Eye (tissue), 1 donor: ENCODE data around the gene ATP1A1.
A peak's percentile ranks its signal among the peaks of the same experiment; 100 is the strongest.

Experiments
- DNase-seq: peaks from one replicate; pipeline ENCODE4 v3.0.0-alpha.2; 2015

Gene ATP1A1

GRCh38 chr1:116392717-116393404 is 19.8 kb downstream of the ATP1A1 start:
- DNase-seq: no peak

DNA sequence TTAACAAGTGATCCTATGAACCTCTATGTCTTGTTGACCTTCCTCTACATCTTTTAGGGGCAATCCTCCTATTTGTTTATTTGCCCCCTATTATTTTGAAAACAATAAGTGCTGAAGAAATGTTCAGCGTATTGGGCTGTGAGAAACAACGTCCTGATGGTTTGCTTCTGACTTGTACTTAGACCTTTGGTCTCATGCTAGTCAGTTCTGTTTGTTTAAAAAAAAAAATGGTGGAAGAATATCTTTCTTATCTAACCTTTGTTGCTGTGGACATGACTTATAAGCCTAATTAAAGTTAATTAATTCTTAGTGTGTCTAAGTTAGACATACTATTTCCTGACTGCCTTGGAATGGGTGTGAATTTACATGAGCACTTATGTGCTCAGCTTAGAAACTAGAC is 20.7 kb downstream of the ATP1A1 start:
- no peak for DNase-seq

DNA sequence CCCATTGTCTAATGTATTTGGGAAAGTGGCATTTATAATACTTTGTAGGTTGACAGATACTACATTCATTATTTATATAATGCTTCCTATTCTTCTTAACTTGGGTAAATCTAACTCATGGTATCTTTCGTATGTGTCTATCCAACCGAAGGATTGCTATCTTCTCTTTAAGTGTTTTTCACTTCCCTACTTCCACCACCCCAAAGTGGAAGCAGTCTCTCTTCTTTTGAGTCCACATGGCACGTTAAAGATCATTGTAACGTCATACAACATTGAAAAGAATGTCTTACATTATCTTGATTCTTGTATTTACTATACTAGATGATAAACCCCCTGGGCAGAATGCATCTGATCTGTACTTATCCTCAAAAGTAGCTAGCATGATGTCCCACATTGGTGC is 21.2 kb downstream of the ATP1A1 start:
- no peak for DNase-seq

DNA sequence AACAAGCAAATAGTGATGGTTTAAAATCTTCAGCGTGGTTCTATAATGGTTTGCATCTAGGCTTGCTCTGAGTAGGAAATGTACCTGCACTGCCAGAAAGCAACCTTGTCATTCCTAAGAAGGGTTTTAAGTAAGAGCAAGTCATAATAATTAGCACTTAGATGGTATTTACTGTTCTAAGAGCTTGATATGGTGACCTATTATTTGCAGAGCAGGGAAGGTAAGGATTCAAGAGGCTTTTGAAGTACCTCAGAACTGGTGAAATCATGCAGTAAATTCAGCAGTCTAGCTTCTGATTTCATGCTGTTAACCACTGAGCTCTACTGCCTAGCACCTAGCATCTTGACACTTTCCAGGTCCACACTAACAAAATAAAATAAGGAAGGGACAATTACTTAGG is 23.7 kb downstream of the ATP1A1 start:
- no peak for DNase-seq

DNA sequence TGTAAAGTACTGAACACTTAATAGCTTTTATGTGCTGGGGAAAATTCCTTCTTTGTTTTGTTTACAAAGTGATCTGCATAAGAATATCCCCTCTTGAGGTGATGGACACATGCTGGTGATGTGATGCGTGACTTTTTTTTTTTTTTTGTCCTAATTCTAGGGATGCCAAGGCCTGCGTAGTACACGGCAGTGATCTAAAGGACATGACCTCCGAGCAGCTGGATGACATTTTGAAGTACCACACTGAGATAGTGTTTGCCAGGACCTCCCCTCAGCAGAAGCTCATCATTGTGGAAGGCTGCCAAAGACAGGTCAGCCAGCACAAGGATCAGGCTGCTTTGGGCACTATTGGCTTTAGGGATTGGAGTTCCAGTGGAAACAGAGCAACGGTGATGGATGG is 24.7 kb downstream of the ATP1A1 start:
- no peak for DNase-seq

GRCh38 chr1:116400780-116401179 is 27.7 kb downstream of the ATP1A1 start:
- DNase-seq: no peak

DNA sequence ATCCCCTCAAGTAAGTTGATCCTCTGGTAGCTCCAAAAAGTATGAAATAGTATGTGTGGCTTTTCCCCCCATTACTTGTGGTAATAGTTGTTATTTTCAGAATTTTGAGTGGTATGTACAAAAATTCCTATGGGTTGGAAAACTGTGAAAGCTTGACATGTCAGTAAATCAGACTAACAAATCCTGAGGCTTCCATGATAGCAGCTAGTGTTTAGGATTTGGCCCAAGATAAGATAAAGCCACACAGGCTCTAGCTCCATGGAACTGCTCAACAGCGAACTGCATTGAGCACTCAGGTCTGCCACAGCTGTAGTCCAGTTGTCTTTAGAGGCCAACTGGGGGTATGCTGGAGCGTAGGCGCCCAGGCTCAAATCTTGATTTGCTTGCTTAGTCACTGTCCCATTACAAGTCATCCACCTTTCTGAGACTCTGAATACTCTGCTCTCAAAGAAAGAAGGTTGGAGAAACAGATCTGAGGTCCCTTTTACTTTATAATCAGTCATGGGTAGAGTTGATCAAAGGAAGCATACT is 28.7 kb downstream of the ATP1A1 start:
- DNase-seq: no peak

DNA sequence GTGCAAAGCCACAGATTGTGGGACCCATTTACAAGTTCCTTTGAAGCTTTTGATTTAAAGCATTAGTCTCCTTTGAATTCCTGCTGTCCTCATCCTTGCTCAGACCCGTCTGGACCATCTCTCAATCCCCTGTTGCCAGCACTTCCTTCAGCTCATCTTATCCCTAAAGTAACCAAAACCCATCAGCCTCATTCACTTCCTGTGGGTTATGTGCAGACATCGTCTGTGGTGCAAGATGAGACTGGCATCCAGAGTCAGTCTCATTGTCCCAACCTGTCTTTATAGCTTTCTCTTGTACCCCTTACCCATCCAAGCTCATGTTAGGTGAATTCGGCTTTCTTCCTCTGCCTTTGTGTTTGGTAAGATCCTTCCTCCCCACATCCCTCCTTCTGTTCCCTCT is 29.3 kb downstream of the ATP1A1 start:
- DNase-seq: no peak

DNA sequence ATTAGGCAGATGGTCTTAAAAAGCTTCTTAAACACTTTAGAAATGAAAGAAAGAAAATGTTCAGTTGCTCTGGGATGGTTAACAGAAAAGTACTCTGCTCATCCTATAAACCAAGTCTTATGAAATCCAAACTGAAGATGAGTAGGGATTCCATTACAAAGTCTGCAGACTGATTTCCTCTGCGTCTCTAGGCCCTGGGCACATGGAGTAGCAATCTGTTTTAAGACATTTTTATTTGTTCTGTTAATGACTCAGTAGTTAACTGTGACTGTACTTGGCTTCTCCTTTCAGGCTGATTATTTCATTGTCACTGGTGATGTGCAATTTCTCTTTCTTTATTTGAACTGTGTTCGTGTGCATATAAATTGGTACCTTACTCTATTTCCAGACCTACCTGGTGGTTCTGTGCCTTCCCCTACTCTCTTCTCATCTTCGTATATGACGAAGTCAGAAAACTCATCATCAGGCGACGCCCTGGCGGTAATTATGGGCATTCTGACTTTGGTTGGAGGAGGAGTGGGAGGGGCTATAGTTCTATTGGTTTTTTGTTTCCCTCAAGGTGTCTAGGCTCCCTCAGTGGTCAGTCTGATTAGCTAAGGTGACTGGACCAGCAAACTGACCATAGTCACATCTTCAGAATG is 30.6 kb downstream of the ATP1A1 start:
- no peak for DNase-seq

DNA sequence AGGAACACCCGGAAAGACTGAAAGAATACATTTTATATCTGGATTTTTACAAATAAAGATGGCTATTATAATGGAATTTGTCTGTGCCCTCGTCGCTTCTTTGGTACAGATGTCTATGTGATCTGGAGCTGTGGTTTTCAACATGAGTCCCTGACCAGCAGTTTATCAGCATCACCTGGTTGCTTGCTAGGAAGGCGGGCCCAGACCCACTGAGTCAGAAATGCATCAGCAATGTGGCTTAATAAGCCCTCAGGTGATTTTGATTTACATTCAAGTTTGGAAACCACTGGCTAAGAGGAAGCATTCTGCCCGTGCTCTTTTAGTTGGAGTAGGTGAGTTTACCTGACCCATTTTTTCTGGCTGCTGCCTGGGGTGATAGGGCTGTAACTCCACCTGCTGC is 31.7 kb downstream of the ATP1A1 start:
- no peak for DNase-seq

DNA sequence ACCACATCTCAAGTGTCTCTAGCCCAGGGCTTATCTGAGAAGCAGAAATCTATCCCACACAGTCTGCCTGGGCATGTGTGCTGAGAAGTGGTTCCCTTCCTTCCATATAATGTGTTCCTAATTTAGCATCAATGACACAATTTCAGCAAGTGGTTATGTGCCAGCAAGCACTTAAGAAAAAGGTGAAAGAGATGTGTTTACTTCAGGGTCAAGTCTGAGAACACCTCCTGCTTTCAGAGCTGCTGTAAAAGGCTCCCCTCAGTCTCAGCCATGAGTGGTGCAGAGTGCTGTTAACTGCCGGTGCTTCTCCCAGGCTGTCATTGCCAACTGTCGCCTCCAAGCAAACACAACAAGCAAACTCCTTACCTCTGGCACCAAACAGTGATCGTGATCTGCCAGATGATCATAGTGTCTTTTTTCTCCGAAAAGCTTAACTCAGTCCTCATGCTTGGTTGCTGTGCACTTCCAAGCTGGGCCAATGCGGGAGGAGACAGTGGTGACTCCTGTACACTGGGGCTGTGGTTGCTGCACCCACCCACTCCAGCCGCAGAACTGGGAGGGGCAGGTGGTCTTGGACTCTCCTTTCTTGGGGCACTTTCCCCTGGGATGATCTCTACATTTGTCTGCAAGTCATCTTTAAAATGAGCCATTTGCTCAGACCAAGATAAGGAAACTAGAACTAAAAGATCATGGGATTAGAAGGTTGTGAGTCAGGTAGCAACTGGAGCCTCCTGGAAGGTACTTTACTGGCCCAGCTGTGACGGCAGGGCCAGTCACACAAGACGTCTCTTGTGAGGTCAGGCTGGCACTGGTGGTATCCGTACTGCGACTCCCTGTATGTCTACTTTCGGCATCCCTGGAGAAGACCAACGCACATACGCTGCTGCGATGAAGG is 32.4 kb downstream of the ATP1A1 start:
- no peak for DNase-seq

GRCh38 chr1:116407033-116407432 is 34.0 kb downstream of the ATP1A1 start:
- DNase-seq: no peak

- DNase-seq: no peak
These were observed 35.1 kb downstream of the ATP1A1 start for GRCh38 chr1:116408193-116408592.

GRCh38 chr1:116408803-116409720 is 36.0 kb downstream of the ATP1A1 start:
- DNase-seq: no peak

DNA sequence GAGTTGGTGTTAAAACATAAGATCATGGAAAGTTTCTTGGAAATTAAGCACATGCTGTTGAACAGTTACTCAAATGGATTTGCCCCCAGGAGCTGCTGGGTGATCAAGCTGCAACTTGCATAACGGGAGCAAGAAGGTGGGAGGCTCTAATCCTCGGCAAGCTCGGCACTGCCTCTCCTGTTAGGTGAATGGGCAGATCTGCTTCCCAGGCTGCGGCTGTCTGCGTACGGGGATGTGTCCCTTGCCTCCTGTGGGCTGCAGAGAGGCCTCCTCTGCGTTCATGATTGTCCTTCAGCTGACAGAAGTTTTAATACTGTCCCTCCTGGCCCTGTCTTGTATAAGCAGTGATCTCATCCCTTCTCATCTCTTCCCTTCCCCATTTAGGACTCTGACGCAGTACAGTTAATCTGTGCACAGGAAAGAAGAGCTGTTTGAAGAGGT is 36.7 kb downstream of the ATP1A1 start:
- DNase-seq: peak; percentile 24

GRCh38 chr1:116411784-116412479 is 38.9 kb downstream of the ATP1A1 start:
- DNase-seq: no peak

DNA sequence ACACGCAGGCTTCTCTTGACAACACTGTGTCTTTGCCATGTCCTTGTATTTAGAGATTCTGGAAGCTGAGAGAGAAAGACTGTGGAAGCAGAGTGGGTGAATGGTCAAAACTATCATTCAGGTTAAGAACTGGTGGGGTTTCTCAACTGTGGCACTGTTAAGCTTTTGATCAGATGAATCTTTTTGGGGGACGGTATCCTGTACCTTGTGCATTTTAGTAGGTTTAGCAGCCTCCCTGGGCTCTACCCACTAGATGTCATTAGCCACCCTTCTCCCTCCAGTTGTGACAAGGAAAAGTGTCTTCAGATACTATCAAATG is 39.4 kb downstream of the ATP1A1 start:
- DNase-seq: no peak

- no peak for DNase-seq
These were observed 39.9 kb downstream of the ATP1A1 start for GRCh38 chr1:116412898-116413297.

- DNase-seq: no peak
These were observed 40.4 kb downstream of the ATP1A1 start for GRCh38 chr1:116413414-116413813.

GRCh38 chr1:116414364-116414763 is 41.3 kb downstream of the ATP1A1 start:
- no peak for DNase-seq

DNA sequence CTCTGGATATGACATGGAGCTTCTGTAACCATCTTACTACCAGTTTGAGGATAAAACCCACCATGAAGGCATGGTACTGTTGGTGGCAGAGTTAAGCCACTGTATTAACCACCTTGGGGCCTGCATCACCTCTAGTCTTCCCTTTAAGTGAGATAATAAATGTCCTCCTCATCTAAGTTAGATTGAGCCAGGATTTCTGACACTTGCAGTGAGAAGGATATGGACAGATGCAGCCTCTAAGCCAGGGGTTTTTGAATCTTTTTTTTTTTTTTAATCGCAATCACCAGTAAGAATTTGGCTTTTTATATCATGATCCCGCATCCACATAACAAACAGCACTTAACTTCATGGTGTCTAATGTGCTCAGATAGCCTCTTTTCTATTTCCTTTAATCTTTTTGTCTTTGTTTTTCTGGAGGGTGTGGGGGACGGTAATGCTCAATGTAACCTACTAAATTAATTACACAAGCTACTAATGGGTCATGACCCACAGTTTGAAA is 42.2 kb downstream of the ATP1A1 start:
- DNase-seq: no peak
